Right lobe of liver (tissue), 6 donors: ENCODE results near the gene LAMTOR5. TPM values are rescaled to one million over a fixed set of nuclear protein-coding genes. Genes with fewer than 3 reads are reported as not detected.
"Not testable (repeated sequence)": the region's sequence is repeated elsewhere in the genome, so short reads cannot be mapped to it uniquely, and the experiment has no call there.

Experiments used
- ATAC-seq, 4 donors: fragments of 200-7000 bp; cut with Tn5 transposase; one replicate each; pipeline ENCODE4 v1.9.1; 2020; ENCODE audit warnings: mild to moderate bottlenecking in 4 of 4, moderate library complexity in 4 of 4
- DNase-seq, 3 donors: peaks; one replicate each; pipeline ENCODE4 v3.0.0-alpha.2; 2020
- H3K27ac ChIP-seq, 3 donors: fragments of 200-600 bp; one replicate each; pipeline ENCODE4 v1.8.0; 2022
- H3K27me3 ChIP-seq, 2 donors: fragments of 200-600 bp; one replicate each; pipeline ENCODE4 v1.8.0; 2022
- H3K36me3 ChIP-seq, 4 donors: fragments of 200-600 bp; sonication (generic) in 1 of 4; one replicate each; pipeline versions ENCODE4 v1.5.1 to v1.8.0; 2017 to 2022; ENCODE audit warnings: control low read depth in 1 of 4
- H3K4me1 ChIP-seq, 4 donors: fragments of 200-600 bp; sonication (generic) in 1 of 4; one replicate each; pipeline versions ENCODE4 v1.5.1 to v1.8.0; 2017 to 2022; ENCODE audit warnings: control low read depth in 1 of 4
- H3K4me3 ChIP-seq, 3 donors: fragments of 200-600 bp; one replicate each; pipeline ENCODE4 v1.8.0; 2022
- H3K9me3 ChIP-seq, 4 donors: fragments of 200-600 bp; sonication (generic) in 1 of 4; one replicate each; pipeline versions ENCODE4 v1.5.1 to v1.8.0; 2017 to 2022; ENCODE audit warnings: control low read depth in 1 of 4
- POLR2A ChIP-seq: fragments of 450-650 bp; IDR thresholded peaks from one replicate; pipeline ENCODE4 v1.6.1; 2017; ENCODE audit warnings: antibody characterized with exemption, mild to moderate bottlenecking
- WGBS: methylation state at CpG from one replicate; pipeline ENCODE4 v1.1.6; 2018; ENCODE audit warnings: low coverage, low lambda C conversion rate; ENCODE audit not compliant: insufficient coverage; ENCODE audit errors: missing lambda C conversion rate; 5-methylcytosine and 5-hydroxymethylcytosine counted together
- intact Hi-C, 2 donors: fragments of 100-400 bp; cut with DNase I; formaldehyde crosslinking; loops; one replicate each; pipeline versions ENCODE4 v1.11.2 to v1.14.1; 2022
- total RNA-seq, 6 experiments: library from RNA; depleted of rRNA in 2 of 6; stranded (reverse); fragments of >200 nt in 2 of 6; fragmentation: NEBNext Ultra II Directional in 3 of 6; extraction: Animal tissue kit (Norgen Biotek cat#: 25700) in 3 of 6; gene quantifications; one replicate each; pipeline versions ENCODE4 v1.1.0 to v1.2.4, GENCODE V29; 2016 to 2023
- TF ChIP-seq, protein P1 (sequence below), 4 donors: fragments of 200-600 bp in 3 of 4; fragments of 450-650 bp in 1 of 4; IDR thresholded peaks; one replicate each; pipeline versions ENCODE4 v1.5.1 to v1.8.0; 2016 to 2022; ENCODE audit warnings: antibody characterized with exemption in 4 of 4, mild to moderate bottlenecking in 2 of 4
- donor health status: DM: no; HTN: yes; CAD: no.
- donor health status: DM: no; HTN: no; CAD: no.
- donor health status: DM: no; HTN: no; CAD: no.
- donor health status: DM: no; HTN: yes; CAD: no.
- donor health status: DM: no; HTN: yes; CAD: no.

The LAMTOR5 gene
- total RNA-seq, 6 experiments from 2014 or later: 47.6 to 81.4 (median 53.9) TPM

DNA sequence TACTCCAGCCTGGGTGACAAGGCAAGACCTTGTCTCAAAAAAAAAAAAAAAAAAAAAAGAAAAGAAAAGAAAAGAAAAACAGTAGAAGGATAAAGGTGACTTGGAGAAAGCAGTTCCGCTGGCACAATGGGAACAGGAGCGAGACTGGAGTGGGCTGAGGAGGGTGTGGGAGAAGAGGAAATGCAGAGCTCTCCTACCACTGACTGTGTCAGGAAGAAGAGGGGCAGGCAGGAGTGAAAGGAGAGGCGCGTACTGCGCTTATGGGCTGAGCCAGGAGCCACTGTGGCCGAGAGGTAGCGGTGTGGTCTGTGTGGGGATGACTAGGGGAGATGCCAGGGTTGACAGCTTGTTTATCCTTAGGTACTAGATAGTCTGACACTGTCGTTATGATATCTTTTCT is 37.1 kb upstream of the LAMTOR5 start:
- DNase-seq (no peak), ATAC-seq (no peak)
- no peaks in the 10 kb centered on the region for H3K36me3 ChIP-seq
- WGBS: 79% methylated on average over 8 of the region's 8 CpGs
- H3K27ac ChIP-seq: no peak overlapping the region
- TF ChIP-seq POLR2A: no peak
- TF ChIP-seq, protein P1, sequence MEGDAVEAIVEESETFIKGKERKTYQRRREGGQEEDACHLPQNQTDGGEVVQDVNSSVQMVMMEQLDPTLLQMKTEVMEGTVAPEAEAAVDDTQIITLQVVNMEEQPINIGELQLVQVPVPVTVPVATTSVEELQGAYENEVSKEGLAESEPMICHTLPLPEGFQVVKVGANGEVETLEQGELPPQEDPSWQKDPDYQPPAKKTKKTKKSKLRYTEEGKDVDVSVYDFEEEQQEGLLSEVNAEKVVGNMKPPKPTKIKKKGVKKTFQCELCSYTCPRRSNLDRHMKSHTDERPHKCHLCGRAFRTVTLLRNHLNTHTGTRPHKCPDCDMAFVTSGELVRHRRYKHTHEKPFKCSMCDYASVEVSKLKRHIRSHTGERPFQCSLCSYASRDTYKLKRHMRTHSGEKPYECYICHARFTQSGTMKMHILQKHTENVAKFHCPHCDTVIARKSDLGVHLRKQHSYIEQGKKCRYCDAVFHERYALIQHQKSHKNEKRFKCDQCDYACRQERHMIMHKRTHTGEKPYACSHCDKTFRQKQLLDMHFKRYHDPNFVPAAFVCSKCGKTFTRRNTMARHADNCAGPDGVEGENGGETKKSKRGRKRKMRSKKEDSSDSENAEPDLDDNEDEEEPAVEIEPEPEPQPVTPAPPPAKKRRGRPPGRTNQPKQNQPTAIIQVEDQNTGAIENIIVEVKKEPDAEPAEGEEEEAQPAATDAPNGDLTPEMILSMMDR (IDR thresholded peaks at IDR 0.05): no peak
- no peaks in the 10 kb centered on the region for H3K27me3 ChIP-seq
- intact Hi-C loops: no loop called here
- H3K4me1 ChIP-seq: peaks cover 0 to under 1% (median 0%) of the 10 kb centered on the region in 4 donors
- no peaks in the 10 kb centered on the region for H3K9me3 ChIP-seq
- no peak overlapping the region for H3K4me3 ChIP-seq

DNA sequence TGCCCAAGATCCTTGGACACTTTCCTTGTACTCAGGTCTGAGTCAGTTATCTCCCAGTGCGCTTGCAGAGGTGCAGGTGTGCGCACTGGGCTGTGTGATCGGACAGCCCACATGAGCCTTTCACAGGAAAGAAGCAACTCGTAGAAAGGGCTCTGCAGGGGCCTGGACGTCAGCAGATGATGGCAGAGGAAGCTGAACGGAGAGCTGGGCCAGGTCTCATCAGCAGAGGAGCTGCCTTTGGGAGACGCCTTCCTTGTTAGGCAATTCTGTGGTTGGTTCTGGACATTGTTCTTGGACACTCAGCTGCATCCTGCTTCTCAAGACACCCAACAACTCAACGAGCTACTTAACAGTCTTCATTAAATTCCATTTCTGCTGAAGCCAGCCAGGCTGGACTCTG is 36.0 kb upstream of the LAMTOR5 start:
- intact Hi-C loops: no loop called here
- no peak overlapping the region for H3K4me3 ChIP-seq
- H3K4me1 ChIP-seq: no peaks in the 10 kb centered on the region
- H3K27ac ChIP-seq: no peak overlapping the region
- DNase-seq (no peak), ATAC-seq (no peak)
- WGBS: 68% methylated on average over 2 of the region's 8 CpGs
- H3K36me3 ChIP-seq: no peaks in the 10 kb centered on the region
- H3K27me3 ChIP-seq: no peaks in the 10 kb centered on the region
- H3K9me3 ChIP-seq: no peaks in the 10 kb centered on the region
- TF ChIP-seq, protein P1 (IDR thresholded peaks at IDR 0.05): no peak
- TF ChIP-seq POLR2A: no peak

DNA sequence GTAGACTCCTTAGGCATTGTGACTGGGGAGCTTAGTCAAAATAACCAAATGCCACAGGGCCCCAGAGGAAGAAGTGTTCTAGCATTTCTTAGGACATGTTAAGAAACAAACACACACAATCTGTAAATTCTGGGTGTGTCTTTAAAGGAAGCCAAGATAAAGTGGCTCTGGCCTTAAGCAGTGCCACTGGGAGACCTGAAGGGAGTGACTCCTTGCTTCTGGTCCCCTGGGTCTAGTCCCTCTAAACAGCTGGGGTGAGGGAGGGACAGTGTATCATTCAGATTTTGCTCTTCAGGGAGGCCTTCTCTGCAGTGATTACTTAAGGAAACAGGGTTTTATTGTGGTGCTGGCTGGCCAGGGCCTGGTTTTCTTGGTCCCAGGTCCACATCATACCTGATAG is 34.4 kb upstream of the LAMTOR5 start:
- H3K27ac ChIP-seq: no peak overlapping the region

DNA sequence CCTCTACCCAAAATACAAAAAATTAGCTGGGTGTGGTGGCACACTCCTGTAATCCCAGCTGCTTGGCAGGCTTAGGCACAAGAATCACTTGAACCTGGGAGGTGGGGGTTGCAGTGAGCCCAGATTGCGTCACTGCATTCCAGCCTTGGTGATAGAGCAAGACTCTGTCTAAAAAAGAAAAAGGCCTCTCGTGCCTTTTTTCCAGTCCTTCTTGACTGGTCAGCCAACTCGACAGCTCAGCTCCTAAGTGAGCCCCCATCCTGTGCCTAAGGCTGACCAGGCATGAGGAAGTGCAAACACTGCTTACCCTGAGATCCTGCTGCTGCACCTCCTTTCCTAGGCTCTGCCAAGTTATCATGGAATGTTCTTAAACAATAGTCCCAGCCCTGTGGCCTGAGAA is 33.4 kb upstream of the LAMTOR5 start:
- H3K9me3 ChIP-seq: no peaks in the 10 kb centered on the region
- H3K27me3 ChIP-seq: no peaks in the 10 kb centered on the region
- H3K4me1 ChIP-seq: no peaks in the 10 kb centered on the region
- H3K27ac ChIP-seq: no peak overlapping the region
- no peaks in the 10 kb centered on the region for H3K36me3 ChIP-seq
- ATAC-seq (no peak), DNase-seq (no peak)
- H3K4me3 ChIP-seq: no peak overlapping the region
- intact Hi-C loops: no loop called here
- TF ChIP-seq, protein P1 (IDR thresholded peaks at IDR 0.05): no peak
- TF ChIP-seq POLR2A: no peak
- 17% methylated on average over 2 of the region's 3 CpGs for WGBS

More for the DNA sequence above, 34.4 kb upstream of the LAMTOR5 start:
- intact Hi-C loops: no loop called here
- Histone ChIP-seq H3K4me1 (no peaks in the 10 kb centered on the region), H3K27me3 (no peaks in the 10 kb centered on the region), H3K9me3 (no peaks in the 10 kb centered on the region), H3K4me3 (no peak overlapping the region), H3K36me3 (no peaks in the 10 kb centered on the region)
- no peak for DNase-seq
- ATAC-seq: no peak
- TF ChIP-seq POLR2A: no peak
- TF ChIP-seq, protein P1 (IDR thresholded peaks at IDR 0.05): no peak

DNA sequence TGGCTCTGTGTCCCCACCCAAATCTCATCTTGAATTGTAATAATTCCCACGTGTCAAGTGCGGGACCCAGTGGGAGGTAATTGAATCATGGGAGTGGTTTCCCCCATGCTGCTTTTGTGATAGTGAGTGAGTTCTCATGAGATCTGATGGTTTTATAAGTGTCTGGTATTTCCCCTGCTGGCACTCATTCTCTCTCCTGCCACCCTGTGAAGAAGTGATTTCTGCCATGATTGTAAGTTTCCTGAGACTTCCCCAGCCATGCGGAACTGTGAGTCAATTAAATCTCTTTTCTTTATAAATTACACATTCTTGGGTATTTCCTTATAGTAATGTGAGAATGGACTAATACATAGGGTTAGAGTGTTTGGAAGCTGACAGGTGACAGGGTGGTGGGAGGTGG is 32.4 kb upstream of the LAMTOR5 start:
- H3K9me3 ChIP-seq, H3K4me3 ChIP-seq, H3K4me1 ChIP-seq, H3K27ac ChIP-seq, DNase-seq, H3K36me3 ChIP-seq, intact Hi-C loops, ATAC-seq, H3K27me3 ChIP-seq: not testable (repeated sequence)
- 100% methylated on average over 1 of the region's 3 CpGs for WGBS
